Measurements from ENCODE around the gene ITGA7.

Gene ITGA7

DNA sequence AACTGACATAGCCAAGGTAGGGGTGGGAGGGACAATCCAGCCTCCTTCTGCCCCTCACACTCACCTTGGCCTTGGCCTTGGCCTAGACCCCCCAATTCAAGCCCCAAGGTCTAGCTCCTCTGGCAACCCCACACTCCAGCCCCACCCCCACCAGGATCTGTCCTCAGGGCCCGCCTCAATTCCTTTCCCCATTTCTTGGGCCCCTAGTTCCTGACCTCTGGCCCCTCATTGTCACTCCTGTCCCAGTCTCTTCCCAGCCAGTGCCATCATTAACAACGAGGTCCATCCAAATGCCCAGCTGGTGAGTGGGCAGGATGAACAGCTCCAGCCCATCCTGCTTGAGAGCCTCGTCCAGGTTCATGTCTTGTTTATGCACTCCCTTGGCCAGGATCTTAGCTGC, 28.4 kb upstream of the ITGA7 start:
- H3K4me3 ChIP-seq (ENCODE audit: low read depth, low read length), result no peak overlapping the region
- DNase-seq (ENCODE audit: low read depth), result no peak
- TF ChIP-seq POLR2A (IDR thresholded peaks at IDR 0.05; ENCODE audit: extremely low read depth, insufficient read length), result no peak
- no peak for TF ChIP-seq MYC (IDR thresholded peaks at IDR 0.05; ENCODE audit: low read depth, low read length)
- TF ChIP-seq, protein P1, sequence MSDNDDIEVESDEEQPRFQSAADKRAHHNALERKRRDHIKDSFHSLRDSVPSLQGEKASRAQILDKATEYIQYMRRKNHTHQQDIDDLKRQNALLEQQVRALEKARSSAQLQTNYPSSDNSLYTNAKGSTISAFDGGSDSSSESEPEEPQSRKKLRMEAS (IDR thresholded peaks at IDR 0.05; ENCODE audit: low read depth, low read length), result no peak
- TF ChIP-seq, protein P2, sequence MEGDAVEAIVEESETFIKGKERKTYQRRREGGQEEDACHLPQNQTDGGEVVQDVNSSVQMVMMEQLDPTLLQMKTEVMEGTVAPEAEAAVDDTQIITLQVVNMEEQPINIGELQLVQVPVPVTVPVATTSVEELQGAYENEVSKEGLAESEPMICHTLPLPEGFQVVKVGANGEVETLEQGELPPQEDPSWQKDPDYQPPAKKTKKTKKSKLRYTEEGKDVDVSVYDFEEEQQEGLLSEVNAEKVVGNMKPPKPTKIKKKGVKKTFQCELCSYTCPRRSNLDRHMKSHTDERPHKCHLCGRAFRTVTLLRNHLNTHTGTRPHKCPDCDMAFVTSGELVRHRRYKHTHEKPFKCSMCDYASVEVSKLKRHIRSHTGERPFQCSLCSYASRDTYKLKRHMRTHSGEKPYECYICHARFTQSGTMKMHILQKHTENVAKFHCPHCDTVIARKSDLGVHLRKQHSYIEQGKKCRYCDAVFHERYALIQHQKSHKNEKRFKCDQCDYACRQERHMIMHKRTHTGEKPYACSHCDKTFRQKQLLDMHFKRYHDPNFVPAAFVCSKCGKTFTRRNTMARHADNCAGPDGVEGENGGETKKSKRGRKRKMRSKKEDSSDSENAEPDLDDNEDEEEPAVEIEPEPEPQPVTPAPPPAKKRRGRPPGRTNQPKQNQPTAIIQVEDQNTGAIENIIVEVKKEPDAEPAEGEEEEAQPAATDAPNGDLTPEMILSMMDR (IDR thresholded peaks at IDR 0.05; ENCODE audit: low read depth, low read length), result no peak

DNA sequence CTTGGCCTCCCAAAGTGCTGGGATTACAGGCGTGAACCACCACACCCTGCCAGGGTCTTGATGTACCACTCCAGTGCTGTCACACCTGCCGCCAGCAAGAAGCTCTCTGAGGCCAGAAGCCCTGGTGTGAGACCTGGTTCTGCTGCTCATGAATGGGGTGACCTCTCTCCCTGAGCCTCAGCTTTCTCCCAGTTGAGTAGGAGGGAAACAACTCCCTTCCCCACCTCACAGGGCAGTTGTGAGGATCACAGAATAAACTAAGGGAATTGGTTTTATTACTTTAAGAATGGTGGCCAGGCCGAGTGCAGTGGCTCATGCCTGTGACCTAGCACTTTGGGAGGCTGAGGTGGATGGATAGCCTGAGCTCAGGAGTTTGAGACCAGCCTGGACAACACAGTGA, 26.9 kb upstream of the ITGA7 start:
- no peak for DNase-seq (ENCODE audit: low read depth)
- H3K4me3 ChIP-seq (ENCODE audit: low read depth, low read length), result no peak overlapping the region
- TF ChIP-seq, protein P1 (IDR thresholded peaks at IDR 0.05; ENCODE audit: low read depth, low read length), result no peak
- TF ChIP-seq MYC (IDR thresholded peaks at IDR 0.05; ENCODE audit: low read depth, low read length) (no peak), POLR2A (IDR thresholded peaks at IDR 0.05; ENCODE audit: extremely low read depth, insufficient read length) (no peak)
- TF ChIP-seq, protein P2 (IDR thresholded peaks at IDR 0.05; ENCODE audit: low read depth, low read length), result no peak

DNA sequence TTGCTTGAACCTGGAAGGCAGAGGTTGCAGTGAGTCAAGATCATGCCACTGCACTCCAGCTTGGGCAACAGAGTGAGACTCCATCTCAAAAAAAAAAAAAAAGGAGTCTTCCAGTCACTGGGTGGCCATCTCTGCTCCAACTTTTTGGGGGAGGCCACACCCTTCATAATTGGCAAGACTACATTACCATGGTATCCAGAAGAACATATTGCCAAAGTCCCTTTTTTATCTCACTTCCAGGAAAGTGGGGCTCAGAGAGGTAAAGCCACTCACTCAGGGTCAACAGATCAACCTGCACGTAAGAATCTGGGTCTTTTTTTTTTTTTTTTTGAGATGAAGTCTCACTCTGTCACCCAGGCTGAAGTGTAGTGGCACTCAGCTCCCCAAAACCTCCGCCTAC, 26.2 kb upstream of the ITGA7 start:
- TF ChIP-seq POLR2A (IDR thresholded peaks at IDR 0.05; ENCODE audit: extremely low read depth, insufficient read length), result no peak
- TF ChIP-seq, protein P2 (IDR thresholded peaks at IDR 0.05; ENCODE audit: low read depth, low read length), result no peak
- TF ChIP-seq, protein P1 (IDR thresholded peaks at IDR 0.05; ENCODE audit: low read depth, low read length), result no peak
- TF ChIP-seq MYC (IDR thresholded peaks at IDR 0.05; ENCODE audit: low read depth, low read length), result no peak
- DNase-seq (ENCODE audit: low read depth), result no peak
- H3K4me3 ChIP-seq (ENCODE audit: low read depth, low read length), result no peak overlapping the region

DNA sequence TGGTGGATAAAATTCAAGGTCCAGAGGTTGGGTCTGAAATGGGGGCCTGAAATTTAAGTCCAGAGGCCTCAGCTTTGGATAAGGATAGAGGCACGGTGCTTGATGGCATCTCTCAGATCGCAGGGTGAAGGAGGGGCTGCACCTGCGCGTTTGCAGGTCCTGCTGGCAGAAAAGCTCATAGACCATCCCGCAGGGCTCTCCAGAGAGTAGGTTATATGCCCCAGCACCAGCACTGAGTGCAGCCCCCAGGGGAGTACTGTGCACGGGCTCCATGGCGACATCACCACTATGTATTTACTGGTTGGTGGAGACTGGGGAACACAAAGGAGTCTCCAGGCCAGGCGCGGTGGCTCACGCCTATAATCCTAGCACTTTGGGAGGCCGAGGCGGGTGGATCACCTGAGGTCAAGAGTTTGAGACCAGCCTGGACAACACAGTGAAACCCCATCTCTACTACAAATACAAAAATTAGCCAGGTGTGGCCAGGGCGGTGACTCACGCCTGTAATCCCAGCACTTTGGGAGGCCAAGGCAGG, 25.4 kb upstream of the ITGA7 start:
- no peak for DNase-seq (ENCODE audit: low read depth)
- no peak for TF ChIP-seq POLR2A (IDR thresholded peaks at IDR 0.05; ENCODE audit: extremely low read depth, insufficient read length)
- no peak overlapping the region for H3K4me3 ChIP-seq (ENCODE audit: low read depth, low read length)

DNA sequence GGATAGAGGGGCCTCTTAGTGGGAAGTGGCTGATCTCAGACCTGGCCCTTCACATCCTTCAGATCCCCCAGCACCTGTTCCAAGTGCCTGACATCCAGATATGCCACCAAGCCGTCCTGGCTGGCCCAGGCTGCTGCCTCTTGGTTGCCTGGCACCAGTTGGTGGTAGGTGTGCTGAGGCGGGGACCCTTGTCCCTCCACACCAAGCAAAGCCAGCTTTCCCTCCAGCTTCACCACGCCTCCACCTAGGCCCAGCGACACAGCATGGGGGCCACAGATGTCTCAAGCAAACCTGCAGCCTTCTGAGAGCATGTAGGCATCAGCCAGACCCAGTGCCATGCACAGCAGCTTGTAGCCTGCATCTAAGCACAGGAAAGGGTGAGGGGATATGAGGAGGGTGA, 24.6 kb upstream of the ITGA7 start:
- no peak overlapping the region for H3K4me3 ChIP-seq (ENCODE audit: low read depth, low read length)
- TF ChIP-seq, protein P2 (IDR thresholded peaks at IDR 0.05; ENCODE audit: low read depth, low read length), result no peak
- TF ChIP-seq MYC (IDR thresholded peaks at IDR 0.05; ENCODE audit: low read depth, low read length), result no peak
- TF ChIP-seq, protein P1 (IDR thresholded peaks at IDR 0.05; ENCODE audit: low read depth, low read length), result no peak
- no peak for TF ChIP-seq POLR2A (IDR thresholded peaks at IDR 0.05; ENCODE audit: extremely low read depth, insufficient read length)
- no peak for DNase-seq (ENCODE audit: low read depth)

DNA sequence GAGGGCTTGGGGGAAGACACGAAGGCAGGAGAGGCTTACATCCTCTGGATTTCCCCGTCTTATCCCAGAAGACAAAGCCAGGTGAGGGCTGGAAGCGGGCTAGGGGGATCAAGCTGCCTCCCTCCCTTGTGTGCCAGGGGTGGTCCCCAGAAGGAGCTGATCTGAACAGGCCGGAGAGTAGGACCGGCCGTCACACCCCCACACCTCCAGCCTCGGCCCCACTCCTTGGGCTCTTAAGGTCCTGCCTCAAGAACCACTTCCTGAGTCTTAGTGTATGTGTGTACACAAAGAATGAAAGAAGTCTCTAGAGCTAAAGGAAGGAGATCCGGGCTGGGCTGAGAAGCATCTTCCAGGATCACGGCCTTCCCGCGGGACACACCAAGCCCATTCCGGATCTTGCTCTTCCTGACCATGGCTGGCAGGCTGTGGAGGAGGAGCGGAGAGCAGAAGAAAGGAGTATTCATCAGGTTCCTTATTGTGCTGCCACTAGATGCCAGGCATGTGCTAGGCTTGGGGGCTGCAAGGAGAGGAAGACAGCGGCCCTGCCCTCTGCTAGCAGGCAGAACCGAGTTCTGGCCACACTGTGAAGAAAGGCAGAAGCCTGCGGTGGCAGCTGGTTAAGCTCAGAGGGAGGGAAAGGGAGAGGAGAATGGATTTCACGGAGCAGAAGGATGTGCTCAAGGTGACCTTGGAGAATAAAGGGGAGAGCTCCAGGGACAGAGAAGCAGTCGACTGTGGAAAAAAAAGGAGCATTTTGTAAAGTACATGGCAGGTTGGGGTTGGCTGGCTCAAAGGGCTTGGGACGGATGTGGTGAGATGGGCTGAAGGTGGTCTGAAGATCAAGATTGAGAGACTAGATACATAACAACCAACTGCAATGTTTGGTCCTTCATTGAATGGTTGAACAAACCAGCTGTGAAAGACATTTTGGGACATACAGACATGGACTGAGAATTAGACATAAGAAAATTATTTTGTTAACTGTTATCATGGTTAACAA, 22.4 kb upstream of the ITGA7 start:
- TF ChIP-seq, protein P1 (IDR thresholded peaks at IDR 0.05; ENCODE audit: low read depth, low read length), result peak; percentile 77
- TF ChIP-seq MYC (IDR thresholded peaks at IDR 0.05; ENCODE audit: low read depth, low read length) (peak; percentile 85), POLR2A (IDR thresholded peaks at IDR 0.05; ENCODE audit: extremely low read depth, insufficient read length) (no peak)
- TF ChIP-seq, protein P2 (IDR thresholded peaks at IDR 0.05; ENCODE audit: low read depth, low read length), result peak; percentile 42
- peak; percentile 89 for DNase-seq (ENCODE audit: low read depth)
- peak overlapping the region; percentile 75 for H3K4me3 ChIP-seq (ENCODE audit: low read depth, low read length)
